Neural progenitor cell (in vitro differentiated cells): Measurements from ENCODE around the gene BMF. TPM values are rescaled to one million over a fixed set of nuclear protein-coding genes. Genes with fewer than 3 reads are reported as not detected.

Source experiments
- DNase-seq: peaks from one replicate; pipeline ENCODE4 v3.0.0-alpha.2; 2016; ENCODE audit warnings: low spot score
- H2AFZ ChIP-seq: fragments of 200-600 bp; sonication (generic); replicated peaks from 2 replicates; pipeline ENCODE4 v1.6.1; 2016; ENCODE audit warnings: antibody characterized with exemption
- H3F3A ChIP-seq: fragments of 200-600 bp; sonication (generic); 2 replicates; pipeline ENCODE4 v1.6.1; 2016; ENCODE audit warnings: antibody characterized with exemption, low read depth
- H3K27ac ChIP-seq: fragments of 200-600 bp; sonication (generic); 2 replicates; pipeline ENCODE4 v1.5.1; 2016; ENCODE audit warnings: mild to moderate bottlenecking
- H3K27me3 ChIP-seq: fragments of 200-600 bp; sonication (generic); 2 replicates; pipeline ENCODE4 v1.6.1; 2016; ENCODE audit warnings: mild to moderate bottlenecking, moderate library complexity
- H3K36me3 ChIP-seq: fragments of 200-600 bp; sonication (generic); 2 replicates; pipeline ENCODE4 v1.5.1; 2016
- H3K4me1 ChIP-seq: fragments of 200-600 bp; sonication (generic); 2 replicates; pipeline ENCODE4 v1.6.1; 2016; ENCODE audit warnings: mixed run types
- H3K4me2 ChIP-seq: fragments of 200-600 bp; sonication (generic); 2 replicates; pipeline ENCODE4 v1.6.1; 2016
- H3K4me3 ChIP-seq: fragments of 200-600 bp; sonication (generic); 2 replicates; pipeline ENCODE4 v1.5.1; 2016
- H3K79me2 ChIP-seq: fragments of 200-600 bp; sonication (generic); 2 replicates; pipeline ENCODE4 v1.6.1; 2016; ENCODE audit warnings: low read depth
- H3K9ac ChIP-seq: fragments of 200-600 bp; sonication (generic); 2 replicates; pipeline ENCODE4 v1.6.1; 2016
- H3K9me3 ChIP-seq: fragments of 200-600 bp; sonication (generic); 2 replicates; pipeline ENCODE4 v1.5.1; 2016; ENCODE audit warnings: low read depth
- H4K20me1 ChIP-seq: fragments of 200-600 bp; sonication (generic); 2 replicates; pipeline ENCODE4 v1.6.1; 2016; ENCODE audit warnings: low read depth
- H3K27ac Mint-ChIP-seq: 3 replicates; pipeline ENCODE4 v1.8.0; 2021; ENCODE audit warnings: mixed read lengths
- H3K27me3 Mint-ChIP-seq: 2 replicates; pipeline ENCODE4 v1.8.0; 2022; ENCODE audit warnings: low read depth, mild to moderate bottlenecking, inconsistent platforms, moderate library complexity, mixed read lengths; ENCODE audit not compliant: insufficient read depth
- H3K36me3 Mint-ChIP-seq: 3 replicates; pipeline ENCODE4 v1.8.0; 2021; ENCODE audit warnings: mixed read lengths
- H3K4me1 Mint-ChIP-seq: 3 replicates; pipeline ENCODE4 v1.8.0; 2021; ENCODE audit warnings: mixed read lengths
- H3K4me3 Mint-ChIP-seq: 3 replicates; pipeline ENCODE4 v1.8.0; 2021; ENCODE audit warnings: mild to moderate bottlenecking, moderate library complexity, mixed read lengths
- H3K9me3 Mint-ChIP-seq: 3 replicates; pipeline ENCODE4 v1.8.0; 2020; ENCODE audit warnings: mixed read lengths
- CTCF ChIP-seq: fragments of 200-600 bp; sonication (generic); IDR thresholded peaks from 2 replicates; pipeline ENCODE4 v1.5.1; 2017; ENCODE audit warnings: antibody characterized with exemption, mild to moderate bottlenecking
- EZH2 ChIP-seq: fragments of 200-600 bp; sonication (generic); IDR thresholded peaks from 2 replicates; pipeline ENCODE4 v1.6.1; 2017; ENCODE audit warnings: antibody characterized with exemption, mild to moderate bottlenecking, moderate library complexity
- EZH2phosphoT487 ChIP-seq: fragments of 200-600 bp; sonication (generic); IDR thresholded peaks from 2 replicates; pipeline ENCODE4 v1.6.1; 2017; ENCODE audit warnings: antibody characterized with exemption
- total RNA-seq: library from RNA; depleted of rRNA; stranded (reverse); fragments of >200 nt; gene quantifications from 2 replicates; pipeline ENCODE4 v1.2.3, GENCODE V29; 2015; ENCODE audit warnings: low replicate concordance

BMF gene
- total RNA-seq, 1 donor from 2014 or later = 8.0 TPM

GRCh38 chr15:40080847-40081246, 27.8 kb downstream of the BMF start:
- Histone ChIP-seq H3K9ac (no peak overlapping the region), H3K27ac (no peak overlapping the region), H4K20me1 (no peaks in the 10 kb centered on the region), H2AFZ (no peak overlapping the region), H3K4me2 (peak overlapping the region; percentile 73), H3K79me2 (no peaks in the 10 kb centered on the region), H3K4me1 (peaks cover 27% of the 10 kb centered on the region), H3K4me3 (no peak overlapping the region), H3K27me3 (peaks cover 67% of the 10 kb centered on the region), H3K36me3 (no peaks in the 10 kb centered on the region), H3F3A (peaks cover 26% of the 10 kb centered on the region), H3K9me3 (no peaks in the 10 kb centered on the region)
- H3K4me1 Mint-ChIP-seq = peaks cover 61% of the 10 kb centered on the region
- no peaks in the 10 kb centered on the region for H3K27me3 Mint-ChIP-seq
- H3K4me3 Mint-ChIP-seq = peak overlapping the region; percentile 48
- no peak for TF ChIP-seq EZH2
- TF ChIP-seq CTCF = no peak
- TF ChIP-seq EZH2phosphoT487 = no peak
- no peak for DNase-seq
- H3K36me3 Mint-ChIP-seq = no peaks in the 10 kb centered on the region
- H3K27ac Mint-ChIP-seq = peak overlapping the region; percentile 84
- H3K9me3 Mint-ChIP-seq = no peaks in the 10 kb centered on the region

DNA sequence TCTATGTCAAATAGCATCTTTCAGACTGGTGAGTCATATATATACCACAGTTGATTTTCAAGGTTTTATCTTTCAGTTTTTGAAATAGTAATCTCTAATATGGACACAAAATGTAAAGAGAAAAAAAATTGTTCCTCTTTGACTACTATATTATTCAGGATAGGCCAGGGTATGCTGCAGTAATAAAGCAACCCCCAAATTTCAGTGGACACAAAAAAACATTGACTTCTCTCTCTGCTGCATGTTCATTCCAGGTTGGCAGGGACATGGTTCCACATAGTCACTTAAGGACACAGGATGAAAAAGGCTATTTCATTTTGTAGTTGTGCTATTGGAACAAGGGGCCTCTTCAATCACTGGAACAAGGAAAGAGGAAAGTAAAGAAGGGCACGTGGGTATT, 28.6 kb downstream of the BMF start:
- Histone ChIP-seq H3K4me3 (no peak overlapping the region), H3K79me2 (no peaks in the 10 kb centered on the region), H3K4me1 (peaks cover 27% of the 10 kb centered on the region), H3F3A (peaks cover 26% of the 10 kb centered on the region), H3K9ac (no peak overlapping the region), H3K9me3 (no peaks in the 10 kb centered on the region), H4K20me1 (no peaks in the 10 kb centered on the region), H3K27me3 (peaks cover 67% of the 10 kb centered on the region), H3K4me2 (no peak overlapping the region), H2AFZ (no peak overlapping the region), H3K27ac (no peak overlapping the region), H3K36me3 (no peaks in the 10 kb centered on the region)
- Mint-ChIP-seq H3K4me1 (peaks cover 63% of the 10 kb centered on the region), H3K27me3 (no peaks in the 10 kb centered on the region), H3K9me3 (no peaks in the 10 kb centered on the region), H3K36me3 (peaks cover 3% of the 10 kb centered on the region), H3K4me3 (no peak overlapping the region), H3K27ac (no peak overlapping the region)
- no peak for DNase-seq
- no peak for TF ChIP-seq CTCF
- TF ChIP-seq EZH2 = no peak
- TF ChIP-seq EZH2phosphoT487 = no peak

GRCh38 chr15:40079456-40079855, 29.2 kb downstream of the BMF start:
- H4K20me1 ChIP-seq = no peaks in the 10 kb centered on the region
- TF ChIP-seq EZH2 (no peak), CTCF (no peak), EZH2phosphoT487 (no peak)
- H3K4me1 ChIP-seq = peaks cover 27% of the 10 kb centered on the region
- no peak overlapping the region for H3K4me2 ChIP-seq
- Mint-ChIP-seq H3K4me3 (no peak overlapping the region), H3K36me3 (peaks cover 3% of the 10 kb centered on the region), H3K27me3 (no peaks in the 10 kb centered on the region), H3K9me3 (no peaks in the 10 kb centered on the region), H3K27ac (no peak overlapping the region), H3K4me1 (peaks cover 56% of the 10 kb centered on the region)
- no peak overlapping the region for H3K27ac ChIP-seq
- H3K36me3 ChIP-seq = no peaks in the 10 kb centered on the region
- H3K4me3 ChIP-seq = no peak overlapping the region
- H3K9ac ChIP-seq = no peak overlapping the region
- H2AFZ ChIP-seq = no peak overlapping the region
- peaks cover 26% of the 10 kb centered on the region for H3F3A ChIP-seq
- no peaks in the 10 kb centered on the region for H3K9me3 ChIP-seq
- no peaks in the 10 kb centered on the region for H3K79me2 ChIP-seq
- no peak for DNase-seq
- peaks cover 63% of the 10 kb centered on the region for H3K27me3 ChIP-seq
